Measurements from ENCODE around the gene SGSM2. TPM values are rescaled to one million over a fixed set of nuclear protein-coding genes. Genes with fewer than 3 reads are reported as not detected.

Gene SGSM2
- total and polyA plus RNA-seq, 2 experiments from 2014 or later: 13.7 to 52.4 TPM

DNA sequence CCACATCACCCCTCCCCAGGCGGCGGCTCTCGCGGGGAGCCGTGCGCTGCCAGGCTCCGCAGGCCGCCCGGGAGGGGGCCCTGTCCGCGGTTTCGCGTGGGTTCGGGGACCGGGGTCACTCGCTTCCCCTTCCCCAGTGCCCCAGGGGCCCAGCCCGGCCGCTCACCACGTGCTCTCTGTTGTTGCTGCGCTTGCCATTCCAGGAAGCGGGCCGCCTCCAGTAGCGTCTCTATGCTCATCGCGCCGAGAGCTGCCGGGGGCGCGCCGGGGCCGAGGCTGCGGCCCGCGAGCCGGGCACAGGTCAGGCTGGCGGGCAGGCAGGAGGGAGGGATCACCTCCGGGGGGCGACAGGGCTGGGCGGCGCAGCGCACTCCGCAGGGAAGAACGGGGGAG, 63.2 kb downstream of the SGSM2 start:
- peaks cover 18% of the 10 kb centered on the region for H3F3A ChIP-seq (replicated peaks; ENCODE audit: low read depth)
- no peaks in the 10 kb centered on the region for H3K36me3 ChIP-seq (ENCODE audit: insufficient read depth)
- Mint-ChIP-seq H3K4me1 (peaks cover 36% of the 10 kb centered on the region), H3K36me3 (ENCODE audit: low read depth) (no peaks in the 10 kb centered on the region), H3K27ac (no peak overlapping the region), H3K9me3 (0 out of 3 replicates have a peak, but pooled peaks cover 2% of the 10 kb centered on the region), H3K27me3 (ENCODE audit: insufficient read depth, low read depth, poor library complexity) (peaks cover 24% of the 10 kb centered on the region), H3K4me3 (peak overlapping the region; percentile 96)
- H4K20me1 ChIP-seq (replicated peaks; ENCODE audit: insufficient read depth): no peaks in the 10 kb centered on the region
- H2AFZ ChIP-seq: no peak overlapping the region
- H3K27ac ChIP-seq (ENCODE audit: low read depth): peak overlapping the region; percentile 98
- no peak for TF ChIP-seq EZH2 (IDR thresholded peaks at IDR 0.05; ENCODE audit: low read depth, unreplicated experiment)
- no peak for TF ChIP-seq ZNF114 (CRISPR knock-in tag; IDR thresholded peaks at IDR 0.05)
- TF ChIP-seq, protein P1, sequence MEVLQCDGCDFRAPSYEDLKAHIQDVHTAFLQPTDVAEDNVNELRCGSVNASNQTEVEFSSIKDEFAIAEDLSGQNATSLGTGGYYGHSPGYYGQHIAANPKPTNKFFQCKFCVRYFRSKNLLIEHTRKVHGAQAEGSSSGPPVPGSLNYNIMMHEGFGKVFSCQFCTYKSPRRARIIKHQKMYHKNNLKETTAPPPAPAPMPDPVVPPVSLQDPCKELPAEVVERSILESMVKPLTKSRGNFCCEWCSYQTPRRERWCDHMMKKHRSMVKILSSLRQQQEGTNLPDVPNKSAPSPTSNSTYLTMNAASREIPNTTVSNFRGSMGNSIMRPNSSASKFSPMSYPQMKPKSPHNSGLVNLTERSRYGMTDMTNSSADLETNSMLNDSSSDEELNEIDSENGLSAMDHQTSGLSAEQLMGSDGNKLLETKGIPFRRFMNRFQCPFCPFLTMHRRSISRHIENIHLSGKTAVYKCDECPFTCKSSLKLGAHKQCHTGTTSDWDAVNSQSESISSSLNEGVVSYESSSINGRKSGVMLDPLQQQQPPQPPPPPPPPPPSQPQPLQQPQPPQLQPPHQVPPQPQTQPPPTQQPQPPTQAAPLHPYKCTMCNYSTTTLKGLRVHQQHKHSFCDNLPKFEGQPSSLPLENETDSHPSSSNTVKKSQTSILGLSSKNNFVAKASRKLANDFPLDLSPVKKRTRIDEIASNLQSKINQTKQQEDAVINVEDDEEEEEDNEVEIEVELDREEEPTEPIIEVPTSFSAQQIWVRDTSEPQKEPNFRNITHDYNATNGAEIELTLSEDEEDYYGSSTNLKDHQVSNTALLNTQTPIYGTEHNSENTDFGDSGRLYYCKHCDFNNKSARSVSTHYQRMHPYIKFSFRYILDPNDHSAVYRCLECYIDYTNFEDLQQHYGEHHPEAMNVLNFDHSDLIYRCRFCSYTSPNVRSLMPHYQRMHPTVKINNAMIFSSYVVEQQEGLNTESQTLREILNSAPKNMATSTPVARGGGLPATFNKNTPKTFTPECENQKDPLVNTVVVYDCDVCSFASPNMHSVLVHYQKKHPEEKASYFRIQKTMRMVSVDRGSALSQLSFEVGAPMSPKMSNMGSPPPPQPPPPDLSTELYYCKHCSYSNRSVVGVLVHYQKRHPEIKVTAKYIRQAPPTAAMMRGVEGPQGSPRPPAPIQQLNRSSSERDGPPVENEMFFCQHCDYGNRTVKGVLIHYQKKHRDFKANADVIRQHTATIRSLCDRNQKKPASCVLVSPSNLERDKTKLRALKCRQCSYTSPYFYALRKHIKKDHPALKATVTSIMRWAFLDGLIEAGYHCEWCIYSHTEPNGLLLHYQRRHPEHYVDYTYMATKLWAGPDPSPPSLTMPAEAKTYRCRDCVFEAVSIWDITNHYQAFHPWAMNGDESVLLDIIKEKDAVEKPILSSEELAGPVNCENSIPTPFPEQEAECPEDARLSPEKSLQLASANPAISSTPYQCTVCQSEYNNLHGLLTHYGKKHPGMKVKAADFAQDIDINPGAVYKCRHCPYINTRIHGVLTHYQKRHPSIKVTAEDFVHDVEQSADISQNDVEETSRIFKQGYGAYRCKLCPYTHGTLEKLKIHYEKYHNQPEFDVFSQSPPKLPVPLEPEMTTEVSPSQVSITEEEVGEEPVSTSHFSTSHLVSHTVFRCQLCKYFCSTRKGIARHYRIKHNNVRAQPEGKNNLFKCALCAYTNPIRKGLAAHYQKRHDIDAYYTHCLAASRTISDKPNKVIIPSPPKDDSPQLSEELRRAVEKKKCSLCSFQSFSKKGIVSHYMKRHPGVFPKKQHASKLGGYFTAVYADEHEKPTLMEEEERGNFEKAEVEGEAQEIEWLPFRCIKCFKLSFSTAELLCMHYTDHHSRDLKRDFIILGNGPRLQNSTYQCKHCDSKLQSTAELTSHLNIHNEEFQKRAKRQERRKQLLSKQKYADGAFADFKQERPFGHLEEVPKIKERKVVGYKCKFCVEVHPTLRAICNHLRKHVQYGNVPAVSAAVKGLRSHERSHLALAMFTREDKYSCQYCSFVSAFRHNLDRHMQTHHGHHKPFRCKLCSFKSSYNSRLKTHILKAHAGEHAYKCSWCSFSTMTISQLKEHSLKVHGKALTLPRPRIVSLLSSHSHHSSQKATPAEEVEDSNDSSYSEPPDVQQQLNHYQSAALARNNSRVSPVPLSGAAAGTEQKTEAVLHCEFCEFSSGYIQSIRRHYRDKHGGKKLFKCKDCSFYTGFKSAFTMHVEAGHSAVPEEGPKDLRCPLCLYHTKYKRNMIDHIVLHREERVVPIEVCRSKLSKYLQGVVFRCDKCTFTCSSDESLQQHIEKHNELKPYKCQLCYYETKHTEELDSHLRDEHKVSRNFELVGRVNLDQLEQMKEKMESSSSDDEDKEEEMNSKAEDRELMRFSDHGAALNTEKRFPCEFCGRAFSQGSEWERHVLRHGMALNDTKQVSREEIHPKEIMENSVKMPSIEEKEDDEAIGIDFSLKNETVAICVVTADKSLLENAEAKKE (CRISPR knock-in tag; IDR thresholded peaks at IDR 0.05): no peak
- no peak; the same call in 1 of the 2 replicates for TF ChIP-seq CREB1 (CRISPR knock-in tag; IDR thresholded peaks at IDR 0.05; ENCODE audit: low read depth)
- TF ChIP-seq POLR2AphosphoS5 (IDR thresholded peaks at IDR 0.05; ENCODE audit: low read depth): no peak
- no peak for TF ChIP-seq STAT1 (IDR thresholded peaks at IDR 0.05; ENCODE audit: unreplicated experiment)
- TF ChIP-seq, protein P2, sequence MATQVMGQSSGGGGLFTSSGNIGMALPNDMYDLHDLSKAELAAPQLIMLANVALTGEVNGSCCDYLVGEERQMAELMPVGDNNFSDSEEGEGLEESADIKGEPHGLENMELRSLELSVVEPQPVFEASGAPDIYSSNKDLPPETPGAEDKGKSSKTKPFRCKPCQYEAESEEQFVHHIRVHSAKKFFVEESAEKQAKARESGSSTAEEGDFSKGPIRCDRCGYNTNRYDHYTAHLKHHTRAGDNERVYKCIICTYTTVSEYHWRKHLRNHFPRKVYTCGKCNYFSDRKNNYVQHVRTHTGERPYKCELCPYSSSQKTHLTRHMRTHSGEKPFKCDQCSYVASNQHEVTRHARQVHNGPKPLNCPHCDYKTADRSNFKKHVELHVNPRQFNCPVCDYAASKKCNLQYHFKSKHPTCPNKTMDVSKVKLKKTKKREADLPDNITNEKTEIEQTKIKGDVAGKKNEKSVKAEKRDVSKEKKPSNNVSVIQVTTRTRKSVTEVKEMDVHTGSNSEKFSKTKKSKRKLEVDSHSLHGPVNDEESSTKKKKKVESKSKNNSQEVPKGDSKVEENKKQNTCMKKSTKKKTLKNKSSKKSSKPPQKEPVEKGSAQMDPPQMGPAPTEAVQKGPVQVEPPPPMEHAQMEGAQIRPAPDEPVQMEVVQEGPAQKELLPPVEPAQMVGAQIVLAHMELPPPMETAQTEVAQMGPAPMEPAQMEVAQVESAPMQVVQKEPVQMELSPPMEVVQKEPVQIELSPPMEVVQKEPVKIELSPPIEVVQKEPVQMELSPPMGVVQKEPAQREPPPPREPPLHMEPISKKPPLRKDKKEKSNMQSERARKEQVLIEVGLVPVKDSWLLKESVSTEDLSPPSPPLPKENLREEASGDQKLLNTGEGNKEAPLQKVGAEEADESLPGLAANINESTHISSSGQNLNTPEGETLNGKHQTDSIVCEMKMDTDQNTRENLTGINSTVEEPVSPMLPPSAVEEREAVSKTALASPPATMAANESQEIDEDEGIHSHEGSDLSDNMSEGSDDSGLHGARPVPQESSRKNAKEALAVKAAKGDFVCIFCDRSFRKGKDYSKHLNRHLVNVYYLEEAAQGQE (IDR thresholded peaks at IDR 0.05; ENCODE audit: unreplicated experiment): no peak
- TF ChIP-seq EZH2phosphoT487 (IDR thresholded peaks at IDR 0.05; ENCODE audit: unreplicated experiment): no peak
- TF ChIP-seq ZNF331 (CRISPR knock-in tag; IDR thresholded peaks at IDR 0.05; ENCODE audit: low read depth): no peak
- no peak for TF ChIP-seq NANOG (IDR thresholded peaks at IDR 0.05; ENCODE audit: borderline replicate concordance)
- TF ChIP-seq JUNB (IDR thresholded peaks at IDR 0.05; ENCODE audit: unreplicated experiment): no peak
- TF ChIP-seq, protein P3, sequence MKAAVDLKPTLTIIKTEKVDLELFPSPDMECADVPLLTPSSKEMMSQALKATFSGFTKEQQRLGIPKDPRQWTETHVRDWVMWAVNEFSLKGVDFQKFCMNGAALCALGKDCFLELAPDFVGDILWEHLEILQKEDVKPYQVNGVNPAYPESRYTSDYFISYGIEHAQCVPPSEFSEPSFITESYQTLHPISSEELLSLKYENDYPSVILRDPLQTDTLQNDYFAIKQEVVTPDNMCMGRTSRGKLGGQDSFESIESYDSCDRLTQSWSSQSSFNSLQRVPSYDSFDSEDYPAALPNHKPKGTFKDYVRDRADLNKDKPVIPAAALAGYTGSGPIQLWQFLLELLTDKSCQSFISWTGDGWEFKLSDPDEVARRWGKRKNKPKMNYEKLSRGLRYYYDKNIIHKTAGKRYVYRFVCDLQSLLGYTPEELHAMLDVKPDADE (IDR thresholded peaks at IDR 0.05): no peak
- peak overlapping the region; percentile 83 for H3K4me3 ChIP-seq
- no peaks in the 10 kb centered on the region for H3K27me3 ChIP-seq (ENCODE audit: insufficient read depth)
- ATAC-seq (peak; percentile 7), DNase-seq (ENCODE audit: low spot score) (peak; percentile 83)
- no peaks in the 10 kb centered on the region for H3K9me2 ChIP-seq (ENCODE audit: insufficient read depth)
- H3K79me2 ChIP-seq (replicated peaks; ENCODE audit: insufficient read depth): peaks cover 27% of the 10 kb centered on the region
- H3K4me2 ChIP-seq: peak overlapping the region; percentile 97
- H3K4me1 ChIP-seq (ENCODE audit: insufficient read depth): peaks cover 30% of the 10 kb centered on the region
